Measurements from ENCODE around the gene MYMX.

MYMX gene

DNA sequence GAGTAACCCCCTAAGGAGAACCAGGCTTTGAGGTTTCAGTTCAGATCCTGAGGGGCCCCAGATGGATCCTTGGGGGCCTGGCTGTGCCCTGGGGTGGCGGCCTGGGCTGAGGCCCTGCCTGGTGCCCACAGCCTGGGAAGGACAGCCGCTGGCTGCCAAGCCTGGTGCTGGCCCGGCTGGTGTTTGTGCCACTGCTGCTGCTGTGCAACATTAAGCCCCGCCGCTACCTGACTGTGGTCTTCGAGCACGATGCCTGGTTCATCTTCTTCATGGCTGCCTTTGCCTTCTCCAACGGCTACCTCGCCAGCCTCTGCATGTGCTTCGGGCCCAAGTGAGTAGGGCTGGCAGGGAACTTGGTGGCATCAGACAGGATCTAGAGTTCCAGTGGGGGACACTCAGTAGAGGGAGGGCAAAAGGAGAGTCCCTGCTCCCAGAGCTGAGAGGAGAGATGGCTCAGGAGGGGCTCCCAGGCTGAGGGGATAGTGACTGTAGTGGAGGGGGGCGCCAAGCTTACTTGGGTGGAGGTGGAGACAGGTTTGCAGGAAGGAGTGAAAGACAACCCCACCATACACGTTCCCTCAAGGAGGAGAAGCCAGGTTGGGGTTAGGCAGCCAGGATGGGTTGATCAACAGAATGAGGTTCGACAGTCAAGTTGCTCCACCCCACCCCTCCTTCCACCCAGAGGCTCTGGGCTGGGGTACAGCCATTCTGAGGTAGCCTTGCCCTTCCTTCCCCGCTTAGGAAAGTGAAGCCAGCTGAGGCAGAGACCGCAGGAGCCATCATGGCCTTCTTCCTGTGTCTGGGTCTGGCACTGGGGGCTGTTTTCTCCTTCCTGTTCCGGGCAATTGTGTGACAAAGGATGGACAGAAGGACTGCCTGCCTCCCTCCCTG, 16.2 kb downstream of the MYMX start:
- DNase-seq (ENCODE audit: low spot score), result no peak

DNA sequence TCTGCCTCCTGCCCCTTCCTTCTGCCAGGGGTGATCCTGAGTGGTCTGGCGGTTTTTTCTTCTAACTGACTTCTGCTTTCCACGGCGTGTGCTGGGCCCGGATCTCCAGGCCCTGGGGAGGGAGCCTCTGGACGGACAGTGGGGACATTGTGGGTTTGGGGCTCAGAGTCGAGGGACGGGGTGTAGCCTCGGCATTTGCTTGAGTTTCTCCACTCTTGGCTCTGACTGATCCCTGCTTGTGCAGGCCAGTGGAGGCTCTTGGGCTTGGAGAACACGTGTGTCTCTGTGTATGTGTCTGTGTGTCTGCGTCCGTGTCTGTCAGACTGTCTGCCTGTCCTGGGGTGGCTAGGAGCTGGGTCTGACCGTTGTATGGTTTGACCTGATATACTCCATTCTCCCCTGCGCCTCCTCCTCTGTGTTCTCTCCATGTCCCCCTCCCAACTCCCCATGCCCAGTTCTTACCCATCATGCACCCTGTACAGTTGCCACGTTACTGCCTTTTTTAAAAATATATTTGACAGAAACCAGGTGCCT, 16.9 kb downstream of the MYMX start:
- no peak for DNase-seq (ENCODE audit: low spot score)

GRCh38 chr6:44234101-44235025, 17.6 kb downstream of the MYMX start:
- peak; percentile 77 for DNase-seq (ENCODE audit: low spot score)

GRCh38 chr6:44235269-44235668, 18.5 kb downstream of the MYMX start:
- DNase-seq (ENCODE audit: low spot score), result no peak

- DNase-seq (ENCODE audit: low spot score), result no peak
These were observed 19.3 kb downstream of the MYMX start for GRCh38 chr6:44235891-44236516.

DNA sequence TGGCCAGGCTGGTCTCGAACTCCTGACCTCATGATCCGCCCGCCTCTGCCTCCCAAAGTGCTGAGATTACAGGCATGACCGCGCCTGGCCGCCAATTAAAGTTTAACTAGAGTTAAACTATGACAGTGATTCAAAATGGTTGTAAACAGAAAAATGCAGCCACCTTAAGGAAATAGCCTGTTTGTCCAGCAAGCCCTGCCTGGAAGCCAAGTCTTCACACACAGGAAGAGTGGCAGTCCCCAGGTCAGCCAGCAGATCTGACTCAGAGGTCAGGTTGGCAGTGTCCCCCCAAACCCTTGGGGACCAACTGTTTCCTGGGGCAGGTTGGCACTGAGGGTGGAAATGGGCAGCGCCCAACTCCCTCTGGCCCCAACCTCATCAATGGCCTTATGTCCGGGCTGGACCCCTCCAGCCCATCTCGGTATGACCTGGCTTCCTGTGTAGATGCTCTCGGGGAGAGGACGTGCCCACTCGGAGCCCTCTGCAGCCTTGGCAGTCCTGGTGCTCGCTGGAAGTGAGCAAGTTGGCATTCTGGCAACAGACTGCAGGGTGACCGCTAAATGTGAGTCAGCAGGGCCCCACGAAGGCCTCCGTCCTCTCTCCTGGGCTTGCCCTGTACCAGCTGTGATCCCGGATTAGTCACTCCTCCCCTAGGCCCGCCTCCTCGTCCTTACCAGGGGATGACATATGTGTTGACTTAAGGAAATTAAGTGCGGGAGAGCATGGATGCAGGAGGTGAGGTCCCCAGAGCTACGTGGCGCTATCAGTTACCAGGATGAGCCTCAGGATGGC, 20.5 kb downstream of the MYMX start:
- DNase-seq (ENCODE audit: low spot score), result peak; percentile 99

- peak; percentile 80 for DNase-seq (ENCODE audit: low spot score)
These were observed 21.2 kb downstream of the MYMX start for GRCh38 chr6:44237813-44238433.

GRCh38 chr6:44238687-44239350, 22.1 kb downstream of the MYMX start:
- DNase-seq (ENCODE audit: low spot score), result no peak

- no peak for DNase-seq (ENCODE audit: low spot score)
These were observed 26.6 kb downstream of the MYMX start for GRCh38 chr6:44243345-44243744.

DNA sequence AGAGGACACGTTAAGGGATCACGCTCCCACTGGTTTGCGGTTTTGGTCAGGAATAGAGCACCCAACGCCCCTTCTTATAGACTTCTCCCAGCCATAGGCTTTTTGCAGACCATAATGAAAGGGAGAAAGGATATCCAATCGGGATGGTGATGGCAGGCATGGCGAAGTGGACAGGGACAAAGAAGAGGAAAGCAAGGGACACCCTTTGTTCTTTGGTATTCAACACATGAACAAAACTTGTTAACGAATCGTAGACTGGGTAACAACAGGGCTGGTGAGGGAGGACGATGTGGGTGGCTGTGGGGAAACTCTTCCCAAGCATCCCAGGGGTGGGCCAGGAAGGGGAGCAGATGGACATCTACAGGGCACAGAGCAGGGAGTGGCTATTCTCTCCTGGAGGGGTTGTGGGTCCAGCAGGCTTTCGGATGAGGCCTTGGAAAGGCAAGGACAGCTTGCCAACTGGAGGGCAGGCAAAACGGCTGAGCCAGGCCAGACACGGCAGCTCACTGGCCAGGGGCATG, 28.7 kb downstream of the MYMX start:
- no peak for DNase-seq (ENCODE audit: low spot score)

DNA sequence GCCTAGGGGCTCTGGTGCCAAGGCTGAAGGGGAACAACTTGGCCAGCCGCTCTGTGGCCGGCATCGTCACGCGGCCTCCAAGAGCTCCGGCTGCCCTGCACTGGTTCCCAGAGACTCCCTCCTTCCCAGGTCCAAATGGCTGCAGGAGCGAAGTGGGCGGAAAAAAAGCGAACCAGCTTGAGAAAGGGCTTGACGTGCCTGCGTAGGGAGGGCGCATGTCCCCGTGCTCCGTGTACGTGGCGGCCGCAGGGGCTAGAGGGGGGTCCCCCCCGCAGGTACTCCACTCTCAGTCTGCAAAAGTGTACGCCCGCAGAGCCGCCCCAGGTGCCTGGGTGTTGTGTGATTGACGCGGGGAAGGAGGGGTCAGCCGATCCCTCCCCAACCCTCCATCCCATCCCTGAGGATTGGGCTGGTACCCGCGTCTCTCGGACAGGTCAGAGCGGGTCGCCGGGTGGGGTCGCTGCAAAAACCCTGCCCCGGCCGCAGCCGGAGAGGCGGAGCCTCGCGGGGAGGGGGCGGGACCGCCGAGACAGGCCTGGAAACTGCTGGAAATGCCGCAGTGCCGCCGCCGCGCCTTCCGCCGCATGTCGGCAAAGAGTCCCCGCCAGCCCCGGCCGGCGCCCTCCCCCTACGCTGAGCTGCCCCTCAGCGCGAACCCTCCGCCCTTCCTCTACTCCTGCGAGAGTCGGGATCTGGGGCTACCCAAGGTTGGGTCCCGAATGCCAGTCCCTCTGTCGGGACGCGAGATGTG, 29.4 kb downstream of the MYMX start:
- peak; percentile 88 for DNase-seq (ENCODE audit: low spot score)

DNA sequence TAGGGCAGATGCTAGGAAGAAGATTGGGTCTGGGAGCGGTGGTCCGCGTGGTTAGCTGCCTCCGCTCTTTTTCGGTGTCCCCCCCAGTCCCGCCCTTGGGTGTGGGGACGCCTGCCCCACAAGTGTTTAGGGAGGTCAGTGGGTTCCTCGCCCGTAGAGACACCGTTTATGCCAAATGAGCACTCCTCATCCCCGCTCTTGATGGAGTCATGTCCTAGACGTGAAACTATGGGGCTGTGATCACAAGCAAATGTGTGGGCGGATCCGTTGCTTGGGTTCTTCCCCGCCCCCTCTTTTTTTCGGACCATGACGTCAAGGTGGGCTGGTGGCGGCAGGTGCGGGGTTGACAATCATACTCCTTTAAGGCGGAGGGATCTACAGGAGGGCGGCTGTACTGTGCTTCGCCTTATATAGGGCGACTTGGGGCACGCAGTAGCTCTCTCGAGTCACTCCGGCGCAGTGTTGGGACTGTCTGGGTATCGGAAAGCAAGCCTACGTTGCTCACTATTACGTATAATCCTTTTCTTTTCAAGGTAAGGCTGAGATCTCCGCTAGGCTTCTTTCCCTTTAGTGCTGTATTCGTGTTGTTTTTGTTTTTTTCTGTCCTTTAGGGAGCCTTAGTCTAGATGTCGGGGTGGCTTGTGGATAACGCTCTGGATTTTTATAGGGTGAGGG, 30.1 kb downstream of the MYMX start, which contains the start of gene HSP90AB1:
HSP90AB1 (plus strand) TSS at position 439 of the 675 bp plus-strand sequence. CDS start 1,529 bp downstream, outside the sequence.
- peak; percentile 98 for DNase-seq (ENCODE audit: low spot score)

DNA sequence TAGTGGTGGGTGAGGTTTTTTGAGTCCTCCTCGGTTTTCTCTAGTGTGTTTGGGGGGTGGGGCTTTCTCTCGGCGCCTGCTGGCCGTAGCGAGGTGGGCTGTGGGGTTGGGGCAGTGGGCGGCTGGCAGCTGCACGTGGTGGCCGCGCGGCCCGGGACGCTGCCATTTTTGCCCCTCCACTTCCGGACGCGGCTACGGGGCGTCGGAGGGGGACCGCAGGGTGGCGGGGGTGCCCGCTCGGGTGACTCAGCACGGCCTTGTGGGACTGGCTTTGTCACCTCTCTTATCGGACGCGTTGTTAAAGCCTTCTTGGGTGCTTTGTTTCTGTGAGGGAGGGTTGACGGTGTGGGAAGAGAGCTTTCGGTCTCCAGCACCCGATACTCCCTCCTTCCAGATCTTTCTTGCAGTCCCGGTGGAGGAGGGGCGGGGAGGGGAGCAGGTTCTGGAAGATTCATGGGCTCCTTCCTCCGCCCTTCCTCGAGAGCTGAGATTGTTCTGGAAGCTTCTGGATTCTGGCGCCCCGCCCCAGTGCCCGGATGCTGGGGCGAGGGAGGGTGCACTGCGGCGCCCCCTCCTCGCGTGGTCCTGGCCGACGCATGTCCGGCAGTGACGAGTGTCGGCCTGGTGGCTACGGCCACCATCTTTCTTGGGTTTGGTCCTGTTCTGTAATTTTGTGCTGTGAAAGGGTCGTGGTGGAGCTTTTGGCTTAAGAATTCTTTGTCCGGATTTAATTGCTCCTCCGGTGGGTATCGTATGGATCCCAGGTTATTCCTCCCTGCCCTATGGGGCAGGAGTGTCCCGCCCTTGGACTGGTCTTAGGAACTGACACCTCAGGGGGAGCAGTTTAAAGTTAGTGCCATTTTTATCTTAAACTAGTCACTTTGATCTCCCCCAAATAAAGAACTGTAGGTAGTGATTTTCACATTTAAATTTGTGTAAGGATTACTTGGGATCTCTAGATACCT, 30.9 kb downstream of the MYMX start:
- DNase-seq (ENCODE audit: low spot score), result peak; percentile 86

- no peak for DNase-seq (ENCODE audit: low spot score)
These were observed 31.9 kb downstream of the MYMX start for GRCh38 chr6:44248579-44248978.

- no peak for DNase-seq (ENCODE audit: low spot score)
These were observed 32.5 kb downstream of the MYMX start for GRCh38 chr6:44249082-44249748.

DNA sequence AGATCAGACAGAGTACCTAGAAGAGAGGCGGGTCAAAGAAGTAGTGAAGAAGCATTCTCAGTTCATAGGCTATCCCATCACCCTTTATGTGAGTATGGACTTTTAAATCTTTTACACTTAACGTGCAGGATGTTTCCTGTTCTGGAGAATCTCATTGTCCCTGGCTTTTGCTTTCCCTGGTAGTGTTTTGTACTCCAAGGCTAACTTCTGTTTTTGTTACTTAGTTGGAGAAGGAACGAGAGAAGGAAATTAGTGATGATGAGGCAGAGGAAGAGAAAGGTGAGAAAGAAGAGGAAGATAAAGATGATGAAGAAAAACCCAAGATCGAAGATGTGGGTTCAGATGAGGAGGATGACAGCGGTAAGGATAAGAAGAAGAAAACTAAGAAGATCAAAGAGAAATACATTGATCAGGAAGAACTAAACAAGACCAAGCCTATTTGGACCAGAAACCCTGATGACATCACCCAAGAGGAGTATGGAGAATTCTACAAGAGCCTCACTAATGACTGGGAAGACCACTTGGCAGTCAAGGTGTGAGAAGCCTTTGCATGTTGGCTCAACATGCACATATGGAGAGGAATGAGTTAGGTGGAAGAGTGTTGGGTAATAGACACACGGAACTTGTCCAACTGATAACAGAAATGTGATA, 33.5 kb downstream of the MYMX start:
- no peak for DNase-seq (ENCODE audit: low spot score)
